IMR-90 (cell line): ENCODE data around the gene C6orf141. TPM values are rescaled to one million over a fixed set of nuclear protein-coding genes. Genes with fewer than 3 reads are reported as not detected.

ENCODE experiments used
- ATAC-seq: fragments of 200-7000 bp; cut with Tn5 transposase; 2 replicates; pipeline ENCODE4 v1.9.1; 2020; ENCODE audit warnings: low read depth, mild to moderate bottlenecking, moderate library complexity
- BruUV-seq: library from RNA; stranded (reverse); fragments of 400-500 nt; replicated peaks from 2 replicates; lab custom pipeline; 2021; lab: Mats Ljungman, UMichigan
- CTCF ChIA-PET: fragments of 300-600 bp; formaldehyde crosslinking; extraction: SDS; loops from one replicate; lab custom pipeline; 2021; ENCODE audit warnings: antibody characterized with exemption; lab: Yijun Ruan, JAX
- POLR2A ChIA-PET: fragments of 300-600 bp; sonication (Branson Sonifier 250); formaldehyde crosslinking; loops from one replicate; lab custom pipeline; 2022; ENCODE audit warnings: antibody characterized with exemption; ENCODE audit not compliant: unreplicated experiment; lab: Charles Lee
- DNase-seq: peaks from one replicate; pipeline ENCODE4 v3.0.0; 2013
- H2AFZ ChIP-seq: replicated peaks from 2 replicates; pipeline ENCODE3; 2013; ENCODE audit warnings: low read length, mild to moderate bottlenecking; ENCODE audit not compliant: poor library complexity
- H2AK5ac ChIP-seq: 2 replicates; pipeline ENCODE4 v1.6.1; 2013; ENCODE audit warnings: low read depth, low read length, inconsistent platforms
- H2AK9ac ChIP-seq: replicated peaks from 2 replicates; pipeline ENCODE3; 2013; ENCODE audit warnings: mild to moderate bottlenecking, low read depth, low read length, moderate library complexity; ENCODE audit not compliant: poor library complexity
- H2BK120ac ChIP-seq: 2 replicates; pipeline ENCODE4 v1.6.1; 2013; ENCODE audit warnings: low read depth, low read length, inconsistent platforms
- H2BK15ac ChIP-seq: 3 replicates; pipeline ENCODE4 v1.6.1; 2013; ENCODE audit warnings: low read depth, low read length, inconsistent platforms
- H2BK20ac ChIP-seq: 2 replicates; pipeline ENCODE4 v1.6.1; 2013; ENCODE audit warnings: low read depth, mild to moderate bottlenecking, inconsistent platforms, low read length, moderate library complexity
- H2BK5ac ChIP-seq: 2 replicates; pipeline ENCODE4 v1.6.1; 2013; ENCODE audit warnings: mild to moderate bottlenecking, low read depth, low read length, inconsistent platforms; ENCODE audit not compliant: poor library complexity, severe bottlenecking
- H3K14ac ChIP-seq: replicated peaks from 2 replicates; pipeline ENCODE4 v1.6.1; 2013; ENCODE audit warnings: low read depth, low read length, inconsistent platforms
- H3K18ac ChIP-seq: 2 replicates; pipeline ENCODE4 v1.6.1; 2013; ENCODE audit warnings: low read depth, low read length, control low read depth
- H3K23ac ChIP-seq: 2 replicates; pipeline ENCODE4 v1.6.1; 2013; ENCODE audit warnings: low read depth, low read length, inconsistent platforms
- H3K27ac ChIP-seq: 2 replicates; pipeline ENCODE4 v1.5.1; 2013; ENCODE audit warnings: mild to moderate bottlenecking, control low read depth, low read length; ENCODE audit not compliant: insufficient read depth
- H3K27me3 ChIP-seq: 2 replicates; pipeline ENCODE4 v1.6.1; 2013; ENCODE audit warnings: low read length; ENCODE audit not compliant: control insufficient read depth, insufficient read depth
- H3K36me3 ChIP-seq: 2 replicates; pipeline ENCODE4 v1.6.1; 2013; ENCODE audit warnings: low read length, mixed read lengths; ENCODE audit not compliant: control insufficient read depth, insufficient read depth
- H3K4ac ChIP-seq: 2 replicates; pipeline ENCODE4 v1.6.1; 2013; ENCODE audit warnings: low read depth, low read length, inconsistent platforms
- H3K4me1 ChIP-seq: 2 replicates; pipeline ENCODE4 v1.6.1; 2013; ENCODE audit warnings: low read length, mixed read lengths; ENCODE audit not compliant: control insufficient read depth, insufficient read depth
- H3K4me2 ChIP-seq: 2 replicates; pipeline ENCODE4 v1.6.1; 2013; ENCODE audit warnings: low read depth, mild to moderate bottlenecking, control low read depth, low read length, moderate library complexity
- H3K4me3 ChIP-seq: 2 replicates; pipeline ENCODE4 v1.5.1; 2013; ENCODE audit warnings: low read depth, mild to moderate bottlenecking, control low read depth, low read length, moderate library complexity; ENCODE audit not compliant: insufficient read depth
- H3K56ac ChIP-seq: 2 replicates; pipeline ENCODE4 v1.6.1; 2013; ENCODE audit warnings: low read length, inconsistent platforms; ENCODE audit not compliant: insufficient read depth; ENCODE audit errors: extremely low read depth
- H3K79me1 ChIP-seq, 2 experiments: 2 replicates each; pipeline ENCODE4 v1.6.1; 2013; ENCODE audit warnings: low read length in 2 of 2, inconsistent platforms in 1 of 2, low read depth in 1 of 2
- H3K9ac ChIP-seq: 2 replicates; pipeline ENCODE4 v1.6.1; 2013; ENCODE audit warnings: low read depth, low read length, control low read depth
- H3K9me1 ChIP-seq: 2 replicates; pipeline ENCODE4 v1.6.1; 2013; ENCODE audit warnings: low read length, inconsistent platforms; ENCODE audit not compliant: insufficient read depth
- H3K9me3 ChIP-seq: 2 replicates; pipeline ENCODE4 v1.6.1; 2013; ENCODE audit warnings: low read length; ENCODE audit not compliant: control insufficient read depth, insufficient read depth
- H4K20me1 ChIP-seq: 2 replicates; pipeline ENCODE4 v1.6.1; 2013; ENCODE audit warnings: low read length, inconsistent platforms; ENCODE audit not compliant: insufficient read depth
- H4K5ac ChIP-seq: 2 replicates; pipeline ENCODE4 v1.6.1; 2013; ENCODE audit warnings: mild to moderate bottlenecking, low read depth, low read length, control low read depth
- H4K8ac ChIP-seq, 2 experiments: 2 replicates each; pipeline ENCODE4 v1.6.1; 2013; ENCODE audit warnings: low read depth in 2 of 2, low read length in 2 of 2, control low read depth in 1 of 2, inconsistent platforms in 1 of 2
- H4K91ac ChIP-seq: 2 replicates; pipeline ENCODE4 v1.6.1; 2013; ENCODE audit warnings: low read depth, low read length, inconsistent platforms; ENCODE audit not compliant: insufficient read depth
- BHLHE40 ChIP-seq: fragments of 150-350 bp; IDR thresholded peaks from 2 replicates; pipeline ENCODE4 v1.6.1; 2016; ENCODE audit warnings: mild to moderate bottlenecking, low read depth, low read length
- CEBPB ChIP-seq: IDR thresholded peaks from 2 replicates; pipeline ENCODE4 v1.6.1; 2012; ENCODE audit warnings: low read depth, low read length, improper control_type of control experiment
- CHD1 ChIP-seq: IDR thresholded peaks from 2 replicates; pipeline ENCODE4 v1.6.1; 2012; ENCODE audit warnings: low read depth, low read length, improper control_type of control experiment
- CTCF ChIP-seq: conservative IDR thresholded peaks from 2 replicates; pipeline ENCODE4 v1.5.1; 2012; ENCODE audit warnings: mild to moderate bottlenecking, low read depth, low read length, improper control_type of control experiment
- ELK1 ChIP-seq: fragments of 150-350 bp; IDR thresholded peaks from 2 replicates; pipeline ENCODE4 v1.6.1; 2016; ENCODE audit warnings: low read depth, mild to moderate bottlenecking, low read length, moderate library complexity, borderline replicate concordance
- FOS ChIP-seq: fragments of 150-350 bp; IDR thresholded peaks from 2 replicates; pipeline ENCODE4 v1.6.1; 2016; ENCODE audit warnings: low read depth, low read length
- MAFK ChIP-seq: IDR thresholded peaks from 2 replicates; pipeline ENCODE4 v1.6.1; 2012; ENCODE audit warnings: low read depth, low read length, improper control_type of control experiment
- MAZ ChIP-seq: IDR thresholded peaks from 2 replicates; pipeline ENCODE4 v1.6.1; 2012; ENCODE audit warnings: low read depth, mild to moderate bottlenecking, low read length, improper control_type of control experiment, moderate library complexity, borderline replicate concordance
- MXI1 ChIP-seq: IDR thresholded peaks from 2 replicates; pipeline ENCODE4 v1.6.1; 2012; ENCODE audit warnings: low read depth, mild to moderate bottlenecking, low read length, moderate library complexity, borderline replicate concordance
- NFE2L2 ChIP-seq: fragments of 150-350 bp; IDR thresholded peaks from 2 replicates; pipeline ENCODE4 v1.6.1; 2016; ENCODE audit warnings: low read depth, mild to moderate bottlenecking, low read length
- POLR2A ChIP-seq: IDR thresholded peaks from 2 replicates; pipeline ENCODE4 v1.6.1; 2012; ENCODE audit warnings: mild to moderate bottlenecking, low read depth, low read length
- RAD21 ChIP-seq: IDR thresholded peaks from 2 replicates; pipeline ENCODE4 v1.6.1; 2012; ENCODE audit warnings: low read length, improper control_type of control experiment
- RCOR1 ChIP-seq: IDR thresholded peaks from 2 replicates; pipeline ENCODE4 v1.6.1; 2012; ENCODE audit warnings: mild to moderate bottlenecking, low read length, improper control_type of control experiment; ENCODE audit not compliant: insufficient replicate concordance
- RFX5 ChIP-seq: IDR thresholded peaks from 2 replicates; pipeline ENCODE4 v1.8.0; 2012; ENCODE audit warnings: low read depth, mild to moderate bottlenecking, low read length, moderate library complexity
- SMC3 ChIP-seq: fragments of 150-350 bp; IDR thresholded peaks from 2 replicates; pipeline ENCODE4 v1.6.1; 2016; ENCODE audit warnings: low read depth, mild to moderate bottlenecking, antibody characterized with exemption, low read length, moderate library complexity
- USF2 ChIP-seq: fragments of 150-350 bp; IDR thresholded peaks from 2 replicates; pipeline ENCODE4 v1.6.1; 2017; ENCODE audit warnings: mild to moderate bottlenecking, antibody characterized with exemption, low read length, low read depth
- dilution Hi-C: fragments of 300-500 bp; cut with HindIII; formaldehyde crosslinking; loops from one replicate; pipeline ENCODE4 v1.14.3; 2018; ENCODE audit warnings: low sequenced_read_pairs; ENCODE audit not compliant: unreplicated experiment
- in situ Hi-C: fragments of 300-500 bp; cut with MboI; formaldehyde crosslinking; loops from 3 replicates; pipeline ENCODE4 v1.14.3; 2019; ENCODE audit warnings: low sequenced_read_pairs, inconsistent platforms, mixed read lengths
- intact Hi-C: fragments of 100-400 bp; cut with micrococcal nuclease; formaldehyde crosslinking; loops from 2 replicates; pipeline ENCODE4 v1.10.0; 2022
- polyA plus RNA-seq, 3 experiments: library from polyadenylated mRNA; depleted of rRNA; stranded (reverse); fragments of >200 nt; gene quantifications; 2 replicates each; pipeline ENCODE4 v1.2.3, GENCODE V29; 2012; ENCODE audit warnings: low replicate concordance in 1 of 3
- total RNA-seq: library from RNA; depleted of rRNA; stranded (reverse); fragments of >200 nt; gene quantifications from 2 replicates; pipeline ENCODE4 v1.2.3, GENCODE V29; 2012

The C6orf141 gene
- total and polyA plus RNA-seq, 2 of the 4 experiments (the other 2 are of a cell fraction) = not detected

- H3K36me3 ChIP-seq = no peaks in the 10 kb centered on the region
- H4K5ac ChIP-seq = no peak overlapping the region
- no peak overlapping the region for H2BK120ac ChIP-seq
- H4K8ac ChIP-seq = no peak overlapping the region
- intact Hi-C loops (no loop called here), dilution Hi-C loops (no loop called here), in situ Hi-C loops (no loop called here)
- ChIA-PET CTCF (no interaction called here), POLR2A (no interaction called here)
- H2BK5ac ChIP-seq = no peak overlapping the region
- no peak for DNase-seq
- H3K4me3 ChIP-seq = no peak overlapping the region
- no peaks in the 10 kb centered on the region for H3K9me3 ChIP-seq
- no peak overlapping the region for H2AK9ac ChIP-seq
- no peak for ATAC-seq
- no peak overlapping the region for H3K18ac ChIP-seq
- H3K4me2 ChIP-seq = no peak overlapping the region
- no peak overlapping the region for H2BK20ac ChIP-seq
- no peaks in the 10 kb centered on the region for H3K4me1 ChIP-seq
- no peak overlapping the region for H3K27ac ChIP-seq
- H2AK5ac ChIP-seq = no peak overlapping the region
- H4K20me1 ChIP-seq = no peaks in the 10 kb centered on the region
- no peak overlapping the region for H2AFZ ChIP-seq
- H3K27me3 ChIP-seq = no peaks in the 10 kb centered on the region
- H3K56ac ChIP-seq = no peak overlapping the region
- H4K91ac ChIP-seq = no peak overlapping the region
- H2BK15ac ChIP-seq = no peak overlapping the region
- H3K4ac ChIP-seq = no peak overlapping the region
- H3K23ac ChIP-seq = no peak overlapping the region
- H3K79me1 ChIP-seq = no peaks in the 10 kb centered on the region
- H3K9me1 ChIP-seq = no peaks in the 10 kb centered on the region
- H3K9ac ChIP-seq = no peak overlapping the region
- no peak overlapping the region for H3K14ac ChIP-seq
- no TSS peak for BruUV-seq
- no peak for TF ChIP-seq RCOR1
- no peak for TF ChIP-seq FOS
- TF ChIP-seq CHD1 = no peak
- no peak for TF ChIP-seq SMC3
- TF ChIP-seq RFX5 = no peak
- TF ChIP-seq CTCF = no peak
- no peak for TF ChIP-seq MAZ
- TF ChIP-seq BHLHE40 = no peak
- no peak for TF ChIP-seq ELK1
- no peak for TF ChIP-seq CEBPB
- TF ChIP-seq MXI1 = no peak
- no peak for TF ChIP-seq MAFK
- TF ChIP-seq POLR2A = no peak
- TF ChIP-seq USF2 = no peak
- TF ChIP-seq NFE2L2 = no peak
- no peak for TF ChIP-seq RAD21
Observed at GRCh38 chr6:49579649-49580048, 29.2 kb downstream of the C6orf141 start.
